Panc1 (cell line): ENCODE data around the gene YDJC.

Source experiments
- CTCF ChIP-seq: fragments of 450-650 bp; IDR thresholded peaks from 2 replicates; pipeline ENCODE4 v1.5.1; 2017; ENCODE audit warnings: mild to moderate bottlenecking
- POLR2AphosphoS5 ChIP-seq: IDR thresholded peaks from 2 replicates; pipeline ENCODE4 v1.6.1; 2012; ENCODE audit warnings: mild to moderate bottlenecking, low read depth, low read length, moderate library complexity
- REST ChIP-seq, 2 experiments: IDR thresholded peaks; 2 replicates each; pipeline ENCODE4 v1.6.1; 2011 to 2012; ENCODE audit warnings: low read depth in 2 of 2, control low read depth in 1 of 2, low read length in 1 of 2, mild to moderate bottlenecking in 1 of 2, moderate library complexity in 1 of 2; ENCODE audit not compliant: insufficient read depth in 1 of 2
- SIN3A ChIP-seq: IDR thresholded peaks from 2 replicates; pipeline ENCODE4 v1.6.1; 2012; ENCODE audit warnings: low read depth, mild to moderate bottlenecking, low read length, moderate library complexity, borderline replicate concordance; ENCODE audit not compliant: insufficient read depth
- TCF7L2 ChIP-seq: IDR thresholded peaks from 2 replicates; pipeline ENCODE4 v1.6.1; 2011; ENCODE audit warnings: mild to moderate bottlenecking, low read depth, low read length, inconsistent platforms

GRCh38 chr22:21650280-21650679, 20.5 kb upstream of the YDJC start:
- TF ChIP-seq CTCF (no peak), POLR2AphosphoS5 (no peak), REST (IDR thresholded peaks at IDR 0.05; ENCODE audit: insufficient read depth in 1 of 2, low read depth in 2 of 2, low read length in 1 of 2) (no peak), SIN3A (no peak), TCF7L2 (no peak)
